ENCODE results near the gene ZNF469.

Gene ZNF469

DNA sequence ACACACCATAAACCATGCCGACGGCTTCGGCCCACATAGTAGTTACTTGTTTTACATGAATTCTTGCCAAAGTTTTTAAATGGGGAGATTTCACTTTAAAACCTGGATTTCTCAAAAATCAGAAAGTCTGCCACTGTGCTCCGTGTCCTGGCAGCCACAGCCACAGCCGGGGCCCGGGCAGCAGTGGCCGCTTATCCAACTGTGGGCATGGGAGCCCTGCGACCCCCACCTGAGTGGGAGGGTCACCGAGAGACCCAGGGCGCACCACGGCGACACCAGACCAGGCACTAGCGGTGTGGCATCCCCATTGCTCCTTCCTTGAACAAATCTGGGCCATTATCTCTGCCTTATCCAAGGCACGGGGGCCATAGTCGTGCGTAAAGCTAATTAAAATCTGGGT lies 30.0 kb downstream of the ZNF469 start:
- DNase-seq = no peak

DNA sequence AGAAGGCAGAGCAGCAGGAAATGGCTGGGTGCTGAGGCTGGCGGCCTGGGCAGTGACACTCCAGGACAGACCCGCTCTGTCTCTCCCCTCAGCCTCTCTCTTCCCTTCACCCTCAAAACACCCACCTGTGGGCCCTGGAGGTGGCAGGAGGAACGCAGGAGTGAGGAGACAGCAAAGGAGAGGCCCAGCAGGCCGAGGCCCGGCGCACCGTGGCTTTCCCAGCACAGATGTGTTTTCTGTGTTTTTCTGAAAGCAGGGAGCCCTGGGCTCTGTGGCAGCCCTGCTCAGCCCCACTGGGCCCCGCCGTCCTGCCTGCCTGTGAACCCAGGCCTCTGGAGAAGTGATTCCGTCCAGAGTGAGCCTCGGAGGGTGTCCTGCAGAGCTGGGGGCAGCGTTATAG lies 30.5 kb downstream of the ZNF469 start:
- no peak for DNase-seq

DNA sequence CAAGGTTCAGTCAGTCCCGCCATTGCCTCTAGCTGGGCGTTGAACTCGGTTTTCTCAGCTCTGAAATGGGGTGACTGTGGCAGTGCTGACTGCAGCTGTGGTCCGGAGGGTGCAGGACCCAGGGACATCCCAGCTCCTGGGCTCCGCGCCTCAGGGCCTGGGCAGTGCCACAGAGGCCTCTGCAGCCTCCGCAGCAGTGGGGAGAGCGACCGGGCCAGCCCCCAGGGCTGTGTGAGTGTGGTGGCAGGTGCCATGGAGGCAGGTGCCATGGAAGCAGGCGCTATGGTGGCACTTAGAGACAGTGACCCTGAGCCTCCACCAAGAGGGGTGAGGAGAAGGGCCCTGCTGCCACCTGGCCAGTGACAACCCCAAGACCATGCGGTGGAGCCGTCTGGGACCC lies 30.9 kb downstream of the ZNF469 start:
- no peak for DNase-seq

DNA sequence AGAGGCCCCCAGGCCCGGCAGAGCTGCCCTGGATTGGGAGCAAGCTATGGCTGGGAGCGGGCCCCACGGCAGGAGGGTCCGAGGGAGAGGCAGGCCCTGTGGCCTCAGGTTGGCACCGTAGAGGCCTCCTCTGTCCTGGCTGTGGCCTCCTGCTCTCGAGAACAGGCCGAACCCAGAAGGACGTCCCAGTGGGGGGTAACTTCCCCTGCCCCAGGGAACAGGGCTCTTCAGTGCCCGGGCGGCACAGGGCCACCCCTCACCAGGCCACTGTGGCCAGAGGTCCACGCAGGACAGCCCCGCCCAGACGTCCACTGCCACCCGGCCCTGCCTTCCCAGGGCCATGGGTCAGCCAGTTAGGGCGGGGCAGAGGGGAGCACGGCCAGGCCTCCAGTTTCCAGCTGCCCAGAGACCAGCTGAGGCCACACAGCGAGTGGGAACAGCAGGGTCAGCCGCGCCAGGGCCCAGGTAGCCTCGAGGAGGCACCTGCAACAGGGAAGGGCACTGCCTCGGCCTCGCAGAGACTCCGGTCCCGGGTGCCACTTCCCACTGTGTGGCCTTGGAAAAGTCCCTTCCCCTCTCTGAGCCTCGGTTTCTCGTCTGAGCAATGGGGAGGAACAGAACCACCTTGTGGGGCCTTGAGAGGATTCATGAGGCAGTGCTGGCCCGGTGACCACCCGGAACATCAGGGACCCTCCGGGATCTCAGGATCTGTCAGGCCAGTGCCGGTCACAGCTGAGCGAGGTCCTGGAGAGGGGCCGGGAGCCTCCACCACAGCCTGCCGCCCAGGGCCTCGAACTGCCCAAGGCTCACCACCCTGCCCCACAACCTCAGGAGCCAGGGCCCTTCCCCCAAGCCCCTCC lies 32.0 kb downstream of the ZNF469 start:
- no peak for DNase-seq

DNA sequence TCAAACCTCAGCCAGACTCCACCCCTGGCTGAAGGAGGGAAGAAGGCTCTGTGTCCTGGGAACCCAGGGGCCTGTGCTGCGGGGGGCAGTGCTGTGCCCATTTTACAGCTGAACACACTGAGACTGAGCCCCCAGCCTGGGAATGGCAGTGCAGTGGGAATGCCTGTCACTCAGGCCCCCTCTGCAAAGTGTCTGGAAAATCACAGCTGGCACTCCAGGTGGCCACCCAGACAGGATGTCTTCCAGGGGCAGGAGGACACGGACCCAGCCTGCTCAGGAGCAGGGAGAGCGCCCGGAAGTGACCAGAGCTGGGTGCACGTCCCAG lies 32.6 kb downstream of the ZNF469 start:
- no peak for DNase-seq

DNA sequence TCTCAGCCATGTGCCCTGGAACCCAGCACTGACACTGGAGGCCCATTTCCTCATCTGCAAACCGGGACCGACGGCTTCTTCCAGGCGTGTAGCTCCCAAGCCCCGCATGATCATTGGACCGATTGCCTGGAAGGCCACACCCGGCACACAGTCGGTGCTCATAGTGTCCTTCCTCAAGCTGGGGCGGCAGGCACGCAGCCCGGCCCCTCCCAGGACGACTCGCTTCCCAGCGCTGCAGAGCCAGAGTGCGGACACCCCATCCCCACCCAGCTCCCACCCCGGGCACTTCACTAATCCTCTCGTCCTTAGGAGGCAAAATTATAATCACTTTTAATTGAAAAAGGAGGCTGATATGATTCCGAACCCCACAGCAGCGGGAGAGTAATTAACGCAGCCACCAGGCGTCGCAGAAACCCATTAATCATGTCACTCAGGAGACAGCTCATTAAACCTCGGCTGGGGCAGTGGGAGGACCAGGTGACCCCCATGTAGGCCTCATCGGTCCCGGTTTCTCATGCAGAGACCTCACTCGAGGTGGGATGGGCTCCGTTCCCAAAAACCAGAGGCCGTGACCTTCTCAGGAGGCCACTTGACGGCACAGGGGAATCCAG lies 33.1 kb downstream of the ZNF469 start:
- no peak for DNase-seq

DNA sequence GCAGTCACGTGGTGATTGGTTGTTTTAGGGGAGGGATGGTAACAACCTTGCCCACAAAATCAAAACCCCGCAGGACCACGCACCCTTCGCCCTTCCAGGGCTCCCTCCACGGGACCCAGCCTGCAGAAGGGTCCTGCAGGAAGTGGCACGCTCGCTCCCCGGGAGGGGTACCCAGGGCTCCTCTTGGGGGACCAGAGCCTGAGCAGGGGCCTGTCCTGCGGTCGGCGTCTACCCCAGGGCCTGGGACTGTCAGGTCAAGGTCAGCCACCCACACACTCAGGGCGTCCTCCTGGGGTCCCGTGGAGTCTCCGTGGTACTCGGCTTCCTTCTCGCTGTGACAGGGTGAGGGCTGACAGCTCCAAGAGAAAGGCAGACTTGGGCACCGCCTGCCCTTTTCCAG lies 33.9 kb downstream of the ZNF469 start:
- no peak for DNase-seq

DNA sequence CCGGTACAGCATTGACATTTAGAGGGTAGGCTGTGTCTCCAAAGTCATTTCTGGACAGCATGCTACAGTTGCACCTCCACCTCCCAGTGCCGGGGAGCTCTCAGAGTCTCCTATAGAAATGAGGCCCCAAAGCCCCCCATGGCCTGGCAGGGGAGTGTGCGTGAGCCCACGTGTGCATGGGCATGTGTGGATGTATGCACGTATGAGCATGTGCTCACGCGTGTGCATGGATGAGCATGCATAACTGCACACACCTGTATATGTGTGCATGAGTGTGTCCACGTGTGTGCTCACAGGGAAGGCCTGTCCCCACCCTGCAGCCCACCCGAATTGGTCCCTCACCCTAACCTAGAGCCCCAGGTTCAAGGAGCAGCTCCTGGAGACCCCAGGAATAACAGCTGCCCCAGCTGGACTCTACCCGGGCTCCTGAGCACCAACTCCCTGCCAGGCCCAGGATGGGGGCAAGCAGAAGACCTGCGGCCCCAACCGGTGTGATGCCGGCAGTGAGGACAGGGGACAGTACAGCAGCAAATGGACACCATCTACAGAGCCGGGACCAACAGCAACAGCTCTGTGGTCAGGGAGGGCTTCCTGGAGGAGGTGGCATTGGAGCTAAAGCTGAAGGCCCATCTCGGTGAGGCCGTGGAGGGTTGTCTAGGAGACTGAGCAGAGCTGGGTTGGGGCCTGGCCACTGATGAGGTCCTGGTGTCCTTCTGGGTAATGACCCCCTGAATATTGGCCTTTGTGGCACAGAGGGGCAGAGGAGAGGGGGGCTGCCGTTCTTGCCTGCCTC lies 35.1 kb downstream of the ZNF469 start:
- no peak for DNase-seq

DNA sequence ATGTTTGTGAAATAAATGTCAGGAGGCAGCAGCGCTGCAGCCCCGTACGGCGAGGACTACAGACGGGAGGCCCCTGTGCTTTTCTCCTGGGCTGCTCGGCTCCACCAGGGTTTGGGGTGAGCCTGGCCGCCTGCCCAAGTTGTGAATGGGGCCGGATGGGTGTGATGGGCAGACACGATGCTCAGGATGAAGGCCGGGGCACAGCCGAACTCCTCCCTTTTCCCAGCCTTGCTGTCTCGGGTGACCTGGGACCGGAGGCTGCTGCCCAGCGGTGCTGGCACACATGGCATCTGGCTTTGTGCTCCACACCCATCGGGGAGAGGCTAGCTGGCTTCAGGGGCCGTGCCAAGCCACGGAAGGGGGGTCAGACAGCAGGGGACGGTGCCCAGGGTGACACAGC lies 36.1 kb downstream of the ZNF469 start:
- DNase-seq = no peak

DNA sequence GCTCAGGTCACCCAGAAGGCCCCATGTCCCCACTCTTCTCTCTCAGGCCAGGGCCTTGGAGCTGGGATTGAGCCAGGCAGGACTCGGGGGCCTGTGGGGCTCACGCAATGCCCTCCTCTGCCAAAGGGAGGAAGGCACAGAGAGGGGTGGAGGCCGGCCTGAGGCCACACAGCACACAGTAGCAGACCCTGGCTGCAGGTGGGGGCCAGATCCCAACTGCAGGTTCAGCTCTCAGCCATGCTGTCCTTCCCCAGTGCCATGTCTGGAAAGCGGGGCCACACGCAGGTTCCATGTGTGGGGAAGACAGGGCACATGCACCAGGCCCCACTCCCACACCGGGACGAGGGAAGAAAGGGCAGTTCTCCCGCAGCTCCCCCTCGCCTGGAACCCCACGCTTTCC lies 37.0 kb downstream of the ZNF469 start:
- DNase-seq = no peak

DNA sequence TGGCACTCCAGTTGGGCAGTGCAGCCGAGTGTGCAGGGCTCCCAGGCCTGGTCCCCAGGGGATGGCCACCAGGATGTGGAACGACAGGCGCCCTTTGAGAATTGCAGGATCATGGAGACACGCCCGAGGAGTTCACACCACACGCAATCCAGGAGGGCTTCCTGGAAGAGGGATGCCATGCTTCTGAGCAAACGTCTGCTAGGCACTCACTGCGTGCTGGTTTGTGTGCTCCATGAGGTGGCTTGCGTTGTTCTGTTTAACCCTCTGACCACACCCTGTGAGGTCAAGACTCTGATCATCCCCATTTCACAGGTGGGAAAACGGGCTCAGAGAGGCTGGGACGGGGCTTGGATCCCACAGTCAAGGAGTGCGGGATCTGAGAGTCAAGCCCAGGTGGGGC lies 37.7 kb downstream of the ZNF469 start:
- DNase-seq = no peak

DNA sequence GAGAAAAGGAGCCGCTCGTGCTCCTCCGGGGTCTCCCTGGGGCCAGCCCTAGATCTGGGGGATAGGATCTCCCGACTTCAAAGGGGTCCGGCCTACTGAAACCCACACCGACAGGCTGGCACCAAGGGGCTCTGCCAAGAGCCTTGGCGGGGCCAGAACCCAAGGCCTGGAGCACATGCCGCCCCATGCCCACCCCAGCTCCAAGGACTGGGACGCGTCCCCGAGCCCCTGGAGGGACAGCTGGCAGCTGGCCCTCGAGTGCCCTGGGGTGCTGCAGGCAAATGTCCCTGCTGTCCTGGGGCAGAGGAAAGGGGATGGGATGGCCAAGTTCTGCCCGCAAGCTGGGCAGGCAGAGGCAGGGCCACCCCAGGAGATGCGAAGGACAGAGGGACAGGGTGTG lies 38.5 kb downstream of the ZNF469 start:
- no peak for DNase-seq

DNA sequence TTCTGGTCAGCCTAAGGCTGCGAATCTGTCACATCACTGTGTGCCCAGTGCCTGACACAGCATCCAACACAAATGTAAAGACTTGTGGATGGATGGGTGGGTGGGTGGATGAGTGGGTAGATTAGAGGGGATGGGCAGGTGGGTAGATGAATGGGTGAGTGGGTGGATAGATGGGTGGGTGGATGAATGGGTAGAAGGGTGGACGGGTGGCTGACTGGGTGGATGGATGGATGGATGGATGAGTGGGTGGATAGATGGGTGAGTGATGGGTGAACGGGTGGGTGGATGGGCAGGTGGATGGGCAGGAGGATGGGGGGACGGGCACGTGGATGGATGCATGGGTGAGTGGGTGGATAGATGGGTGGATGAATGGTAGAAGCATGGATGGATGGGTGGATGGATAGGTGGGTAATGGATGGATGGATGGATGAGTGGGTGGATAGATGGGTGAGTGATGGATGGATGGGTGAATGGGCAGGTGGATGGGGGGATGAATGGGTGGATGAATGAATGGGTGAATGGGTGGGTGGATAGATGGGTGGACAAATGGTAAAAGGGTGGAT lies 39.2 kb downstream of the ZNF469 start:
- no peak for DNase-seq

DNA sequence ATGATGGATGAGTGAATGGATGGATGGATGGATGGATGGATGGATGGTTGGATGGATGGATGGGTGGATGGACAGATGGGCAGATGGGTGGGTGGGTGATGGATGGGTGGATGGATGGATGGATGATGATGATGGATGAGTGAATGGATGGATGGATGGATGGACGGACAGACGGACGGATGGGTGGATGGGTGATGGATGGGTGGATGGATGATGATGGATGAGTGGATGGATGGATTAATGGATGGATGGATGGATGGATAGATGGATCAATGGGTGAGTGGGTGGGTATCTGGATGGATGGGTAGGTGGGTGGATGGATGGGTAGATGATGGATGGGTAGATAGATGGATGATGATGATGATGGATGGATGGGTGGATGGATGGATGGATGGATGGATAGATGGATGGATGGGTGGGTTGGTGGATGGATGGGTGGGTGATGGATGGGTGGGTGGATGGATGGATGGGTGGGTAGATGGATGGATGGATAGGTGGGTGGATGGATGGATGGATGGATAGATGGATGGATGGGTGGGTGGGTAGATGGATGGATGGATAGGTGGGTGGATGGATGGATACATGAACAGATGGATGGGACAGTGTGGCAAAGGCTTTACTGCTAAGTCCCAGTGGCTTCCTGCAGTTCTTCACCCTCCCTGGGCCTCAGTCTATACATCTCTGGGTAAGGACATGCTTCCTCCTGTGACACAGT lies 40.1 kb downstream of the ZNF469 start:
- no peak for DNase-seq

DNA sequence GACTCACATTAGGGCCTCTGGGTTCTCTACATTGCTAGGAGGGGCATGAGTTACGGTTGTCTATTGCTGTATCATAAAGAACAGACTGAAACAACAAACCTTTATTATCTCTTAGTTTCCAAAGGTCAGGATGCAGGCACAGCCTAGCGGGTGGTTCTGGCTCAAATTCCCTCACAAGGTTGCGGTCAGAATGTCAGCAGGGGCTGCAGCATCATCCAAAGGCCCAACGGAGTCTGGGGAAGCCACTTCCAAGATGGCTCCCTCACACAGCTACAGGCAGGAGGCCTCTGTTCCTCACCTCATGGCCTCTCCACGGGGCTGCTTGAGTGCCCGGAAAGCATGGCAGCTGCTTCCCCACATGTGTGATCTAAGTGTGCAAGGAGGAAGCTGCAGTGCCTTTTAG lies 40.7 kb downstream of the ZNF469 start:
- DNase-seq = no peak

DNA sequence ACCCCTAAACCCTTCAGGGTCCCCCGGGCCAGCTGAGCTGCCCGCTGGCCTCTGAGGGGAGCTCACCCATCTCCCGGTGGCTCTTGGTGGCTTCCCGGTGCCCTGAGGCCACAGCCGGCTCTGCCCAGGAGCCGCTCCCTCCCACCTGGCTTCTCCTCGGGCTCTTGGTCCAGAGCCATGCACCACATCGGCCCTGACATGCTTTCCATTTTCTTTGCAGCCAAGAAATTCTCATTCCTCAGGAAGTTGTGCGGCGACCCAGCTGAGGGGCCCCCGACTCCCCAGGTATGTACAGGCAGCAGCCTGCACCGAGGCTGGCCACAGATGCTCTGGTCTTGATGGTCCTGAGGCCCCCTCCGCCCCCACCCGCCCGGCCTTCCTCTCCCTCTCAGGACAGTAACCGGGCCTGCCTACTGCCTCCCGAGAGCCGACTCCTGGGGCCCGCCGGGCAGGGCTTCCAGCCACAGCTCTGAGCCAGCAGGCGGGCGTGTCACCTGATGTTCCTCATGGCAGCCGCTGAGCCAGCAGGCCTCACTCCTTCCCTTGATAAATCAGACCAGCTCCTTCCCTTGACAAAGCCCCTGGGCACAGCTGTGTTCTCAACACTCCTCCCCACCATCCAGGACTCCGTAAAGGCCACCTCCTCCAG lies 42.0 kb downstream of the ZNF469 start:
- DNase-seq = no peak

DNA sequence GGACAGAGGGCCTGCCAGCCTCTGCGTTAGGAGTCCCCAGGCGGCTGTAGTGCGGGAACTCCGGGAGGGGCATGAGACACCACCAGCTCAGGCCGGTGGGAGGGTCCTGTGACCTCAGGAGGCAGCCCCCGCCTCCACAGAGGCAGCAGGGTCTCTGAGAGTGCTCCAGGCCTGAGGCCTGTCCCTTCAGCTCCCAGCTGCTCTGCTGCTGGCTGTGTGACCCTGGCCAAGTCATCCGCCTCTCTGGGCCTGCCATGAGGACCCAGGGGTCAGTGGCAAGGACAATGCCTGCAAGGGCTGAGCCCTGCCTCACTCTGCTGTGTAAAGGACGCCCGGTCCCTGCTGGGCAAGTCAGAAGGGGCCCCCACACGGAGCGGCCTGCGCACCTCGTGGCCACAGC lies 43.3 kb downstream of the ZNF469 start:
- DNase-seq = no peak

DNA sequence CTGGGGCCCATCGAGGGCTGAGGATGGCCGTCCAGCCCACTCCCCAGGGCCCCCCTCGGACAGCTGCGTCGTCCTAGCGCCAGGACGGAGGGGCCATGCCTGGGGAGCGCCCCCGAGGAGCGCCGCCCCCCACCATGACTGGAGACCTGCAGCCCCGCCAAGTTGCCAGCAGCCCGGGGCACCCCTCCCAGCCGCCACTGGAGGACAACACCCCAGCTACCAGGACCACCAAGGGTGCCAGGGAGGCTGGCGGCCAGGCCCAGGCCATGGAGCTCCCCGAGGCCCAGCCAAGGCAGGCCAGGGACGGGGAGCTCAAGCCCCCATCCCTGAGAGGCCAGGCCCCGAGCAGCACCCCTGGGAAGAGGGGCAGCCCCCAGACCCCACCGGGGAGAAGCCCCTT lies 44.6 kb downstream of the ZNF469 start:
- no peak for DNase-seq

DNA sequence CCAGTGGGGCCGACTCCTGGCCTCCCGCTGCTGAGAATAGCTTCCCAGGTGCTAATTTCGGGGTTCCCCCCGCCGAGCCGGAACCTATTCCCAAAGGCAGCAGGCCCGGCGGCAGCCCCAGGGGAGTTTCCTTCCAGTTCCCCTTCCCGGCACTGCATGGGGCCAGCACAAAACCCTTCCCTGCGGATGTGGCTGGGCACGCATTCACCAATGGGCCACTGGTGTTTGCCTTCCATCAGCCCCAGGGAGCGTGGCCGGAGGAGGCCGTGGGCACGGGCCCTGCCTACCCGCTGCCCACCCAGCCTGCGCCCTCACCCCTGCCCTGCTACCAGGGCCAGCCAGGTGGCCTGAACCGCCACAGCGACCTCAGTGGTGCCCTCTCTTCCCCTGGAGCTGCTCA lies 45.4 kb downstream of the ZNF469 start:
- no peak for DNase-seq

DNA sequence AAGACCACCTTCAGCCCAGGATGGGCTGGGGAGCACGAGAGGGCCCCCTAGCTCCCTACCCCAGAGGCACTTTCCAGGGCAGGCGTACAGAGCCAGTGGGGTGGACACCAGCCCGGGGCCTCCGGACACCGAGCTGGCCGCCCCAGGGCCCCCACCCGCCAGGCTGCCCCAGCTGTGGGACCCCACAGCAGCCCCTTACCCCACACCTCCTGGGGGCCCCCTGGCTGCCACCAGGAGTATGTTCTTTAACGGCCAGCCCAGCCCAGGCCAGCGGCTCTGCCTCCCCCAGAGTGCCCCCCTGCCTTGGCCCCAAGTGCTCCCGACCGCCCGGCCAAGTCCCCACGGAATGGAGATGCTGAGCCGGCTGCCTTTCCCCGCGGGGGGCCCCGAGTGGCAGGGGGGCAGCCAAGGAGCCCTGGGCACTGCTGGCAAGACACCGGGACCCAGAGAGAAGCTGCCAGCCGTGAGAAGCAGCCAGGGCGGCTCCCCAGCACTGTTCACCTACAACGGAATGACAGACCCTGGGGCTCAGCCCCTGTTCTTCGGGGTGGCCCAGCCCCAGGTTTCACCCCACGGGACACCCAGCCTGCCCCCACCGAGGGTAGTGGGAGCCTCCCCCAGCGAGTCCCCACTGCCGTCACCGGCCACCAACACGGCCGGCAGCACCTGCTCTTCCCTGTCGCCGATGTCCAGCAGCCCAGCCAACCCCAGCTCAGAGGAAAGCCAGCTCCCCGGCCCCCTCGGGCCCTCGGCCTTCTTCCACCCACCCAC lies 46.0 kb downstream of the ZNF469 start:
- no peak for DNase-seq

DNA sequence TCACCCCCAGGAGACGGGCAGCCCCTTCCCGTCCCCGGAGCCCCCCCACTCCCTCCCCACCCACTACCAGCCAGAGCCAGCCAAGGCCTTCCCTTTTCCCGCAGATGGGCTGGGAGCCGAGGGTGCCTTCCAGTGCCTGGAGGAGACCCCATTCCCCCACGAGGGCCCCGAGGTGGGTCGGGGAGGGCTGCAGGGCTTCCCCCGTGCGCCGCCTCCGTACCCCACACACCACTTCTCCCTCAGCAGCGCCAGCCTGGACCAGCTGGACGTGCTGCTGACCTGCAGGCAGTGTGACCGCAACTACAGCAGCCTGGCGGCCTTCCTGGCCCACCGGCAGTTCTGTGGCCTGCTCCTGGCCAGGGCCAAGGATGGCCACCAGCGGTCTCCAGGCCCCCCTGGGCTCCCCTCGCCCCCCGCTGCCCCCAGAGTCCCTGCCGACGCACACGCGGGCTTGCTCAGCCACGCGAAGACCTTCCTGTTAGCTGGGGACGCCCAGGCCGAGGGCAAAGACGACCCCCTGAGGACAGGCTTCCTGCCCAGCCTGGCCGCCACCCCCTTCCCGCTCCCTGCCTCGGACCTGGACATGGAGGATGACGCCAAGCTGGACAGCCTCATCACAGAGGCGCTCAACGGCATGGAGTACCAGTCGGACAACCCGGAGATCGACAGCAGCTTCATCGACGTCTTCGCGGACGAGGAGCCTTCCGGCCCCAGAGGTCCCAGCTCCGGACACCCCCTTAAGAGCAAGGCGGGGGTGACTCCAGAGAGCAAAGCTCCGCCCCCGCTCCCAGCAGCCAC lies 46.8 kb downstream of the ZNF469 start:
- DNase-seq = no peak
